NCI-H146 (cell line): ENCODE results near the gene TM9SF3.
A peak's percentile ranks its signal among the peaks of the same experiment; 100 is the strongest.
"Not testable (repeated sequence)": the region's sequence is repeated elsewhere in the genome, so short reads cannot be mapped to it uniquely, and the experiment has no call there.

Source experiments
- DNase-seq: peaks from one replicate; lab custom pipeline; 2025; lab: John Stamatoyannopoulos, UW

The TM9SF3 gene

GRCh38 chr10:96568402-96568801, 18.4 kb downstream of the TM9SF3 start:
- DNase-seq = no peak

- no peak for DNase-seq
Measured at GRCh38 chr10:96565774-96566173, 21.0 kb downstream of the TM9SF3 start.

DNA sequence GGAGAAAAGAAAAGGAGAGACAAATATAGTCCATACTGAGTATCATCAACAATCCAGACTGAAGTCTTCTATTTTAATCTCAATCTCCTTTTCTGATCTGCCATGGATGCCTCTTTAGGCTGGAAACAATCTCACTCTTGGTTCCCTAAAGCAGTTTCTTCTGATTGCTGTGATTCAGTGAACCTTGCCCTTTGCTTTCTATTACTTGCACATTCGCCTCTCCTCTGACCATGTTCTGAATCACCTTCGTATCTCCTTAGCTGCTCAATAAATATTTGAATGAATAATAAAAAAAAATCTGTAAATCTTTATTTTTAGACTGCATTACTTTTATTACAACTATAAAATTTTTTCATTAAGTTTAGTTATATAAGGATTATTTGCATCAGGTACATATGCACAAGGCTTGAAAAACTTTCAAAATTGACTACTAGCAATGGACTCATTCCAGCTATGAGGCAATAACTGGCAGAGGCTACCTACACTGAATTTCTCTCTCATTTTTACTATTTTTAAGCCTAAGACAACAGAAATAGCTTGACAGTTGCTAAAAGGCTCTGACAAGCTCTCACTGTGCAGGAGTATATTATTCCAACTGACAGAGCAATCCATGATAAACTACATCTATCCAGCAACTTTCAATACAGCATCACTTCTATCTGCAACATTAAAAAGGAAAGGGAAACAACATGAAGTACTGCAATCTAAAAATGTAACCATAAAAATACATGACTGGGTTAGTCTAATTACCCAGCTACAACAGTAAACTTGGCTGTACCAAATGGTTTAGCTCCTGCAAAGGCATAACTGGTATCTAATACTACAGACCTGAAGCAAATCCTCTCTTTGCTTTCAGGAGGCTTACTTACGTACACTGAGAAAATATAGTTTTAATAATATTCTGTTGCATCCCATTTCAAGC, 25.6 kb downstream of the TM9SF3 start:
- no peak for DNase-seq

GRCh38 chr10:96560489-96560888, 26.3 kb downstream of the TM9SF3 start:
- no peak for DNase-seq

- peak; percentile 11 for DNase-seq
Measured at GRCh38 chr10:96556003-96556402, 30.8 kb downstream of the TM9SF3 start.

DNA sequence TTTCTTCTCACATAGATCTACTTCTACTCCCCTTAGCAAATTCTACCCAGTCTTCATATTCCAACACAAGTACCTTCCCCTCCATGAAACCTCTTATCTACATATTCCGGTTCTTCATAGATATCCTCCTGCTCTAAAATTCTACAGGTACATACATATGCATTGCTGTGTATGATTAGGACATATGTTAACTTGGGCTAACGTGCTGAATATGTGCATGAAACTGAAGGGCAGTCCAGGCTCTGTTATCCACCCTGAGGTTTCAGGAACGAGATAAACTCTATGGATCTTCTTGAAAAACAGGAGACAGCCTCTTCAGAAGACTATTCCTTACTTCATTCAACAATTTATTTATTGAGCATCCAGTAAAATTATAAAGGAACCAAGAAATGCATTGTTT, 31.5 kb downstream of the TM9SF3 start:
- DNase-seq = no peak

DNA sequence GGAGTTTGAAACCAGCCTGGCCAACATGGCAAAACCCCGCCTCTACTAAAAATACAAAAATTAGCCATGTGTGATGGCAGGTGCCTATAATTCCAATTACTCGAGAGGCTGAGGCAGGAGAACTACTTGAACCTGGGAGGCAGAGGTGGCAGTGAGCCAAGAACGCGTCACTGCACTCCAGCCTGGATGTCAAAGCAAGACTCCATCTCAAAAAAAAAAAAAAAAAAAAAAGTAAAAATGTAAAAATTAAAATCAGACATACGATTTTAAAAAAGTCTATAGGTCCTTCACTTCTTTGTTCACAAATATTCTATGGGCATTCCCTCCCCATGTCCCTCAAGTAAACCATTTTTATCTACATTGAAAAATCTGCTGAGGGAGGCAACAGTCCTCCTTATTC, 38.2 kb downstream of the TM9SF3 start:
- DNase-seq = no peak

DNA sequence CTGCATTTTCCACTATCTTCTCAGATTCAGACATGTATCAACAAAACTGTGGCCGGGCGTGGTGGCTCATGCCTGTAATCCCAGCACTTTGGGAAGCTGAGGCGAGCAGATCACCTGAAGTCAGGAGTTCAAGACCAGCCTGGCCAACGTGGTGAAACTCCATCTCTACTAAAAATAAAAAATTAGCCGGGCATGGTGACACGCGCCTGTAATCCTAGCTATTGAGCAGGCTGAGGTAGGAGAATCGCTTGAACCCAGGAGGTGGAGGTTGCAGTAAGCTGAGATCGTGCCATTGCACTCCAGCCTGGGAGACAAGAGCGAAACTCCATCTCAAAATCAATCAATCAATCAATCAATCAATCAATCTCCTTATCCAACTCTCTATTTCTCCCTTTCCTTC, 41.3 kb downstream of the TM9SF3 start:
- DNase-seq = not testable (repeated sequence)

- no peak for DNase-seq
Measured at GRCh38 chr10:96541921-96542320, 44.9 kb downstream of the TM9SF3 start.

DNA sequence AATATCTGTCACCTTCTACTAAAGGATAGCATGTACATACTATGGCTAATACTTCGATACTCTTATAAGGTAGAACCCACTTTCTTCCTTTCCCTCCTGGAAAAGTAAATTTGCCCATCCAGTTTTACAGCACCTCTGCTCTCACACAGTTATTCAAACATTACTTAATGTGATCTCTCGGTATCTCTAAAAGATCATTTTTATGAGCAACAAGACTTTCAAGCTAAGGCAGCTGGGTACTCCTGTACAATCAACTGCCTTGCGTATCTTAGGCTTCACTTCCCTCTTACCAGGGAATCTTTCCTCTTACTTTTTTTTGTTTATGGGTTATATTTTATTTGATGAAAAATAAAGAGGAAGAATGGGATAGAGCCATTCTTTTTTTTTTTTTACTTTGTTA, 46.6 kb downstream of the TM9SF3 start:
- no peak for DNase-seq

GRCh38 chr10:96538683-96539082, 48.1 kb downstream of the TM9SF3 start:
- no peak for DNase-seq

GRCh38 chr10:96536129-96536528, 50.7 kb downstream of the TM9SF3 start:
- no peak for DNase-seq

DNA sequence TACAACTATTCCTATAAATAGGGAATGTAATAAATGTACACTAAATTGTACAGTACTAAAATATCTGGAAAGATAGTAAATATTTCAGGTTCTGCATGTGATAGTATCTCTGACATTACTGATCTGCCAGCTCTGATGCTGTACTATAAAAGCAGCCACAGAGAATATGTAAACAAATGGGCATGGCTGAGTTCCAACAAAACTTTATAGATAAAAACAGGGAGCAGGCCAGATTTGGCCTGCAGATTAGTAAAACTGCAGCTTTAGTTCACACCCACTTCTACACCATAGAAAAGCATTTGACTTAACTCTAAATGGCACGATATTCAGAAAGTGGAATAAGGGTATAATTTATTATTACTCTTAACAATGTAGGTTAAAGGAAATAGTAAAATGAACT, 54.3 kb downstream of the TM9SF3 start:
- no peak for DNase-seq

DNA sequence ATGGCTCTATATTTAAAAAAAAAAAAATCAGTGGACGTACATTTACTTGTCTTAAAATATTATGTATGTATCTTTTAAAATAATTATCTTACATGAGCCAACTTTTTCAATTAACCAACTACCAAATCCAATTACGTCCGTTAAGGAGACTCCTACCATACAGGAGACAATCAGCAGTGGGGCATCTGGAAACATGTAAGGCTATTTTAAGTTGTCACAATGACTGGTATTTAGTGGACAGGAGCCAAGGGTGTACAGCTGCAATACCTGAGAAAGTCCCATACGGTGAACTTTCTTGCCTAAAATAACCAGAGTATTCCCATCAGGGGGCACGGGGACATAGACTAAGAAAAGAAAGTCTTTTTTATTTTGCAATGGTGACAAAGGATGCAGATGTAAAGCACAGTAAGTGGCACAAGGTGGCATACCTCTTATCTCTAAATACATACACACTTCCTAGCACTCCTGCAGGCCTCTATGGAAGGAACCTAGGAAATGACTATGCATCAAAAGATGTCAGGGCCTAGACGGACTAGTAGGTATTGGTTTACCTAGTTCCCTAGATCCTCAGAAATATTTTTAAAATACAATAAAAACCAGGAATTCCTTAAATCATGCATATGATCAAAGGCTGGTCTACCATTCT, 57.1 kb downstream of the TM9SF3 start:
- DNase-seq = no peak

DNA sequence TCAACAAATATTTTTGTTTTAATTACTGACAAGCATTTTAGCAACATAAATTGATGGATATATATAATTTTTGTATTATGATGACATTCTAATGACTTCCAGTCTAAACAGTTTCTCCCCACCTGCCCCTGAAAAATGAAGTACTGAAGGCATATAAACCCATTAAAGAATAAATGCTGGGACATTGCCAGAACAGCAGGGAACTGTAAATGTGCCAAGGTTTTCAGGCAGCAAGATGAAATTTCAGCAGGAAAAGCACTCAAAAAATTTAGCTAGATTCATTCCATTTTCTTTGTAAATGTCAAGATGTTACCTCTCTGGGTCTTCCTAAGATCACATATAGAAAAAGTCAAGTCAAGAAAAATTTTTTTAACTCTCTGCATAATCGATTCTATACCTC, 62.1 kb downstream of the TM9SF3 start:
- no peak for DNase-seq

DNA sequence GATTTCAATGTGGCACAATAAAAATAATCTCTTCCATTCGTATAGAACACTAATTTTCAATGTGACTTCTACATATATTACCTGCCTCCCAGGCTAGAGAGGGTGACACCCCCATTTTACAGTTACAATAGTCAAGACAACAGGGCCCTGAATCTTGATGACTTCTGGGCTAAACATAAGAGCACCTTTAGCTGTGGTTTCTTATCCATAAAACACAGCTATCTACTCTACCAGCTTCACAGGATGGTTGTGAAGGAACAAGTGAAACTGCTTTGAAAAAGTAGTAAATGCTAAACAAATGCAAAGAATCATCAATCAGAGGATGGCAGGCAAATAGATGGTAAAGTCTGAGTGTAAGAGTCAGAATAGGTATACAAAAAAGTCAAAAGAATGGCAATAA, 69.5 kb downstream of the TM9SF3 start:
- DNase-seq = no peak

DNA sequence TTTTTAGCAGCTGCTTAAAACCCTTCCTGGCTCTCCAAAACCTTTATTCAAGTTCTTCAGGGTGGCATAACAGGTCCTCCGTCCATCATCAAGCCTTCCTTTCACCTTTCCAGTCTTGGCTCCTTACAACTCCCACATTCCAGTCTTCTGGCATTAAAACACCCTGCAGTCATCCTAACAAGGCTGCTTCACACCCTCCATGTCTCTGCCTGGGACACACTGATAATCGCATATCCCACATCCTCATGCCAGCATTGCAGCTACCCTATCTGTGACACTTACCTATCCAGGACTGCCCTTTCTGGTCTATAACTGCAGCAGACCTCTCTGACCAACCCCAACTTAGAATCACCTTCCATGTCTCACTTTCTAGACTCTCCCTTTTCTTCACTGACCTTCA, 70.5 kb downstream of the TM9SF3 start:
- DNase-seq = no peak

- peak; percentile 91 for DNase-seq
Measured at GRCh38 chr10:96513698-96514561, 72.9 kb downstream of the TM9SF3 start, which contains the start of gene TLL2. TLL2 (minus strand) TSS chr10:96513926; CDS start chr10:96513685, 241 bp downstream.

DNA sequence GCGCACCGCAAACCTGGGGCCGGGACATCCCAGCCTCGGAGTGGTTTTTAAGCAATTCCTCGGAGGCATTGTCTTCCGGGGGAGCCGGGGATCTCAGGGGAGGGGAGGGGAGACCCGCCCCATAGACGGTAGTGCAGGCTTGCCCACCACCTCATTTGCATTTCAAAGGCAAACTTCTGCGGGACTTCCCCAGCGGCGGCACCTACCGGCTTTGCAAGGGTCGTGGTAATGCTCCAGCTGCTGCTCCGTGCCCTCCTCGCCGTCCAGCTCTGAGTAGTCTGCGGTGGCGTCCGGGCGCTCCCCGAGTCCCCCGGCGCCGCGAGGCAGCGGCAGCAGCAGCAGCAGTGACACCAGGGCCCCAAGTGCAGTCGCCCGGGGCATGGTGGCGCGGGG, 73.5 kb downstream of the TM9SF3 start:
- no peak for DNase-seq

DNA sequence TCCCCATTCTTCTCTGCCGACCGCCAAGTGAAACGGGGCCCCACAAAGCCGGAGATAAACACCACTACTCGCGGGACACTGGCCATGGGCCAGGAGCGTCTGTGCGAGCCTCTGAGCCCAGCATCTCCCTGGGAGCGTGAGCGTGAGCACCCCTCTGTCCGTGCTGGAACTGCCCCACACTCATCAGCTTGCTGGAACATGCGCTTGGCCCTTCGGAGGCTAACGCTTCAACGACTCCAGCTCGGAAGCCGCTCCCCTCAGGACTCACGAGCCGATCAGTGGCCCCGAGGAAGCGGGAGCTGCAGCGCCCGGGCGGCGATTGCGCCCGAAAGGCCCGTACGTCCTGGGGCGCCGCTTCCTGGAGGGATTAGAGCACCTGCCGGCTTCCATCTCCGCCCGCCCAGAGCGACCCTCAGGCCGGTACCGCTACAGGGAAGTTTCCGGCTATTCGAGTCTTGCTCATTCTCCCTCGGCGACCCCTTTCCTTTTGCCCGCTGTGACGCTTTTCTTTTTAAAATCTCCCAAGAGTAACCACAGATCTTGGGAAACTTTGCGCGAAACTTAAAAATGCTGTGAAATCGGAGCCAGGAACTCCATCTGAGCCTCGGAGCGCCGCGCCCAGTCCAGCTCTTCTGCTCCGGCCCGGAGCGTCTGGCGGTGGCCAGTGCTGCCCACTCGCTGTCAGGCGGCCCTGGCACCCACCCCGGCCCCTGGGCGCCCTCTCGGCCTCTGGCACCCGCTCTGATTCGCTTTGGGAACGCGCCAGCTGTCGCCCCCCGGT, 74.1 kb downstream of the TM9SF3 start:
- DNase-seq = peak; percentile 57
